Hematopoietic multipotent progenitor cell treated with erythropoietin and hydrocortisone succinate and interleukin-3 and kit ligand, for 6 days (in vitro differentiated cells): ENCODE measurements around the gene TCEAL7.
"Not testable (repeated sequence)": the region's sequence is repeated elsewhere in the genome, so short reads cannot be mapped to it uniquely, and the experiment has no call there.

ENCODE experiments used
- DNase-seq: peaks from one replicate; pipeline ENCODE4 v3.0.0-alpha.2; 2015

TCEAL7 gene

GRCh38 chrX:103329991-103330390 is at the start of gene TCEAL7:
TSS of gene TCEAL7 (plus strand) at chrX:103330239. CDS start at chrX:103331404, 1,165 bp downstream.
- no peak for DNase-seq

GRCh38 chrX:103293118-103293517 is 36.9 kb upstream of the TCEAL7 start:
- DNase-seq, result no peak

- DNase-seq, result no peak
These were observed 25.3 kb upstream of the TCEAL7 start for GRCh38 chrX:103304705-103305104.

- not testable (repeated sequence) for DNase-seq
These were observed 24.4 kb upstream of the TCEAL7 start for GRCh38 chrX:103305666-103306065.

GRCh38 chrX:103309860-103310554 is 20.0 kb upstream of the TCEAL7 start:
- no peak for DNase-seq

GRCh38 chrX:103310555-103311398 is 19.3 kb upstream of the TCEAL7 start, which contains the start of gene BEX2:
TSS of gene BEX2 (minus strand) at chrX:103310990. CDS start at chrX:103309976, 1,014 bp downstream.
- peak; percentile 68 for DNase-seq

- DNase-seq, result no peak
These were observed 18.6 kb upstream of the TCEAL7 start for GRCh38 chrX:103311399-103311780.

- no peak for DNase-seq
These were observed 746 bp downstream of the TCEAL7 start for GRCh38 chrX:103330681-103331288.

- no peak for DNase-seq
These were observed 8.6 kb downstream of the TCEAL7 start for GRCh38 chrX:103338663-103339062.

GRCh38 chrX:103343105-103343504 is 13.1 kb downstream of the TCEAL7 start:
- DNase-seq, result peak; percentile 67

GRCh38 chrX:103344606-103345005 is 14.6 kb downstream of the TCEAL7 start:
- DNase-seq, result no peak

GRCh38 chrX:103347682-103348397 is 17.8 kb downstream of the TCEAL7 start:
- DNase-seq, result no peak

GRCh38 chrX:103356130-103356798 is 26.2 kb downstream of the TCEAL7 start, which contains the start of gene TCEAL9:
TSS of gene TCEAL9 (plus strand) at chrX:103356506. CDS start at chrX:103357685, 1,179 bp downstream.
- DNase-seq, result peak; percentile 68

- DNase-seq, result peak; percentile 39
These were observed 26.8 kb downstream of the TCEAL7 start for GRCh38 chrX:103356858-103357257.

GRCh38 chrX:103357871-103358270 is 27.8 kb downstream of the TCEAL7 start:
- no peak for DNase-seq

GRCh38 chrX:103359605-103360004 is 29.6 kb downstream of the TCEAL7 start:
- not testable (repeated sequence) for DNase-seq

GRCh38 chrX:103360092-103360491 is 30.1 kb downstream of the TCEAL7 start:
- peak; percentile 76 for DNase-seq

GRCh38 chrX:103360916-103361315 is 30.9 kb downstream of the TCEAL7 start:
- no peak for DNase-seq

- no peak for DNase-seq
These were observed 31.8 kb downstream of the TCEAL7 start for GRCh38 chrX:103361798-103362197.

GRCh38 chrX:103362474-103362873 is 32.4 kb downstream of the TCEAL7 start:
- no peak for DNase-seq

- no peak for DNase-seq
These were observed 33.0 kb downstream of the TCEAL7 start for GRCh38 chrX:103363046-103363445.

- no peak for DNase-seq
These were observed 37.5 kb downstream of the TCEAL7 start for GRCh38 chrX:103367502-103367901.
